Measurements from ENCODE around the gene TSHZ2.

DNA sequence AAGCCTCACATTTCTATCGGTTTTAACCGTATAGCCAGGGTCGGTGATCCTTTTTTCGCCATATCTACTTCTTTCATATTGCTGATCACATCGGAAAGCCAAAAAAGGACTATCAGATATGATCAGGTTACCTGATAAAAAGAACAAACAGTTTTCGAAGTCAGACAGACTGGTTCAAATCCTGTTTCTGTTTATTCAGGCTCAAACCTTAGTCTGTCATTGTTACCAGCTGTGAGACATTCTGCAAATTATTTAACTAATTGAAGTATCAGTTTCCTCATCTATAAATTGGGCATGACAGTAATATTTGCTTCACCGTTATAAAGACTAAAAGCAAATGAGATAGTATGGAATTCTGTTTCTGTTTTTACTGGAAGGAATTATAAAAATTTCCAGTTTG lies 111.3 kb downstream of the TSHZ2 start:
- TF ChIP-seq, protein P1, sequence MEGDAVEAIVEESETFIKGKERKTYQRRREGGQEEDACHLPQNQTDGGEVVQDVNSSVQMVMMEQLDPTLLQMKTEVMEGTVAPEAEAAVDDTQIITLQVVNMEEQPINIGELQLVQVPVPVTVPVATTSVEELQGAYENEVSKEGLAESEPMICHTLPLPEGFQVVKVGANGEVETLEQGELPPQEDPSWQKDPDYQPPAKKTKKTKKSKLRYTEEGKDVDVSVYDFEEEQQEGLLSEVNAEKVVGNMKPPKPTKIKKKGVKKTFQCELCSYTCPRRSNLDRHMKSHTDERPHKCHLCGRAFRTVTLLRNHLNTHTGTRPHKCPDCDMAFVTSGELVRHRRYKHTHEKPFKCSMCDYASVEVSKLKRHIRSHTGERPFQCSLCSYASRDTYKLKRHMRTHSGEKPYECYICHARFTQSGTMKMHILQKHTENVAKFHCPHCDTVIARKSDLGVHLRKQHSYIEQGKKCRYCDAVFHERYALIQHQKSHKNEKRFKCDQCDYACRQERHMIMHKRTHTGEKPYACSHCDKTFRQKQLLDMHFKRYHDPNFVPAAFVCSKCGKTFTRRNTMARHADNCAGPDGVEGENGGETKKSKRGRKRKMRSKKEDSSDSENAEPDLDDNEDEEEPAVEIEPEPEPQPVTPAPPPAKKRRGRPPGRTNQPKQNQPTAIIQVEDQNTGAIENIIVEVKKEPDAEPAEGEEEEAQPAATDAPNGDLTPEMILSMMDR (conservative IDR thresholded peaks at IDR 0.05 in 1 of 2, IDR thresholded peaks at IDR 0.05 in 1 of 2; ENCODE audit: extremely low read depth in 1 of 2, insufficient read depth in 1 of 2, low read depth in 1 of 2, low read length in 2 of 2), result no peak
- TF ChIP-seq EZH2 (IDR thresholded peaks at IDR 0.05; ENCODE audit: borderline replicate concordance, low read length), result no peak
